Spleen (tissue), 11 donors: ENCODE results near the gene TUBB1. TPM values are rescaled to one million over a fixed set of nuclear protein-coding genes. Genes with fewer than 3 reads are reported as not detected.

ENCODE experiments used
- DNase-seq: peaks from one replicate; pipeline ENCODE4 v3.0.0-alpha.2; 2020
- H3K27ac ChIP-seq, 8 donors: fragments of 200-600 bp; sonication (generic) in 7 of 8; 1 replicate in 4 of 8; 2 replicates in 4 of 8; pipeline versions ENCODE4 v1.5.0 to v1.8.0; 2016 to 2021; ENCODE audit warnings: inconsistent platforms in 4 of 8, mild to moderate bottlenecking in 4 of 8, moderate library complexity in 1 of 8
- H3K27me3 ChIP-seq, 7 donors: fragments of 200-600 bp; sonication (generic) in 6 of 7; replicated peaks in 1 of 7; 1 replicate in 4 of 7; 2 replicates in 3 of 7; pipeline versions ENCODE4 v1.5.0 to v1.8.0; 2016 to 2021; ENCODE audit warnings: inconsistent platforms in 3 of 7, mild to moderate bottlenecking in 1 of 7
- H3K36me3 ChIP-seq, 6 donors: fragments of 200-600 bp; sonication (generic) in 5 of 6; 1 replicate in 4 of 6; 2 replicates in 2 of 6; pipeline versions ENCODE4 v1.5.0 to v1.8.0; 2016 to 2021; ENCODE audit warnings: inconsistent platforms in 2 of 6
- H3K4me1 ChIP-seq, 6 donors: fragments of 200-600 bp; sonication (generic) in 5 of 6; 1 replicate in 3 of 6; 2 replicates in 3 of 6; pipeline versions ENCODE4 v1.5.0 to v1.8.0; 2016 to 2021; ENCODE audit warnings: inconsistent platforms in 3 of 6
- H3K4me3 ChIP-seq, 8 donors: fragments of 200-600 bp; sonication (generic) in 7 of 8; 1 replicate in 4 of 8; 2 replicates in 4 of 8; pipeline versions ENCODE4 v1.5.0 to v1.8.0; 2016 to 2021; ENCODE audit warnings: inconsistent platforms in 4 of 8, mild to moderate bottlenecking in 4 of 8, moderate library complexity in 2 of 8
- H3K9me3 ChIP-seq, 8 donors: fragments of 200-600 bp; sonication (generic) in 7 of 8; 1 replicate in 4 of 8; 2 replicates in 4 of 8; pipeline versions ENCODE4 v1.5.0 to v1.8.0; 2016 to 2021; ENCODE audit warnings: inconsistent platforms in 4 of 8
- POLR2A ChIP-seq, 3 donors: fragments of 450-650 bp; IDR thresholded peaks; one replicate each; pipeline ENCODE4 v1.5.1; 2017; ENCODE audit warnings: antibody characterized with exemption in 3 of 3, mild to moderate bottlenecking in 1 of 3
- POLR2AphosphoS5 ChIP-seq, 3 donors: sonication (generic); formaldehyde crosslinking; IDR thresholded peaks; one replicate each; pipeline ENCODE4 v1.5.1; 2017; ENCODE audit warnings: antibody characterized with exemption in 3 of 3
- WGBS, 5 donors: extraction: QIAGEN DNeasy Blood & Tissue Kit in 3 of 5; methylation state at CpG; one replicate each; pipeline versions ENCODE4 v1.1.5 to v1.1.7; 2013 to 2018; 5-methylcytosine and 5-hydroxymethylcytosine counted together
- intact Hi-C: fragments of 100-400 bp; cut with DNase I; formaldehyde crosslinking; loops from one replicate; pipeline ENCODE4 v1.15.0; 2023; ENCODE audit warnings: low total_unique reads
- polyA plus RNA-seq, 3 donors: library from polyadenylated mRNA; stranded (reverse); fragments of 200-250 nt; gene quantifications; one replicate each; pipeline ENCODE4 v1.2.1, GENCODE V29; 2013
- total RNA-seq, 7 donors: library from RNA; depleted of rRNA in 3 of 7; stranded (reverse); fragments of >200 nt in 3 of 7; fragmentation: NEBNext Ultra II Directional in 4 of 7; extraction: Animal tissue kit (Norgen Biotek cat#: 25700) in 4 of 7; gene quantifications; one replicate each; pipeline versions ENCODE4 v1.1.0 to v1.2.1, GENCODE V29; 2016 to 2021
- TF ChIP-seq, protein P1 (sequence below), 11 experiments: fragments of 200-600 bp in 7 of 11; fragments of 450-650 bp in 4 of 11; sonication (generic) in 4 of 11; IDR thresholded peaks in 8 of 11; conservative IDR thresholded peaks in 3 of 11; 1 replicate in 7 of 11; 2 replicates in 4 of 11; pipeline versions ENCODE4 v1.4.0 to v1.8.0; 2016 to 2021; ENCODE audit warnings: antibody characterized with exemption in 11 of 11, inconsistent platforms in 4 of 11, mild to moderate bottlenecking in 1 of 11
- donor health status: healthy with polysubstance abuse.
- donor health status: DM: no; HTN: no; CAD: no; lungs with moderate emphysema.
- donor health status: DM: no; HTN: no; CAD: no.
- donor health status: Bipolar disorder and iron deficiency.
- donor health status: healthy.
- donor health status: DM: no; HTN: no; CAD: no.
- donor health status: DM: yes; HTN: yes; CAD: no.

The TUBB1 gene
- total and polyA plus RNA-seq, 10 donors, result 0.63 to 34.3 (median 19.7) TPM

DNA sequence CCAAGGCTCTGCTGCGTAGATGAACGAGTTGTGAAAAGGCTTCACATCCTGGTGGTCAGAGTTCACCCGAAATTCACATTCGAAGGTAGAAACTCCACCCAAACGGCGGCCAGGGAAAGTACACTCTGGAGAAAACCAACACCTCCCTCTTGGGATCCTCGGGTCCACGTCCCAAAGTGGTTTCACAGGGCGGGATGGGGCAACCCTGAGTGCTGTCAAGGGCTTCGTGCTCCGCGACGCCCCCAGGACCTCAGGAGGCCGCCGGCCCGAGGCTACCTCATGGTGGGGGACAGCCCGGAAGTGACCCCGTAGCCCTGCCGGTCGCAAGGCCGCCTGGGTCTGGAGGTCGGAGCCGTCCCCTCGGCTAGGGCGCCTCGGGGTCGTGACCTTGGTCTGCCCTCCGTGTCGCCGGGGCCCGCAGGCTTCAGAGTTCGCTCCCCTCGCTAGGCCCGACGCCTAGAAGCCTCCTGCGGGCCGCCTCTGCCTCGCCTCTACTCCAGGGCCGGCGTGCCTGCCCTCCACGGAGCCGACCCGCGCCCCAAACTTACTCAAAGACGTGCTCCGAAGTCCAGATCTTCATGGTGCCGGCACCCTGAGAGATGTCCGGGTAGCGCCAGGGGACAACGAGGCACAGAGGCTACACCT is 23.0 kb downstream of the TUBB1 start, which contains the start of gene PRELID3B:
Gene PRELID3B (minus strand): TSS at position 636 of the 645 bp plus-strand sequence. CDS start 56 bp downstream, at position 580.
- intact Hi-C loops, result loop anchor here (10.0 kb wide), 1 partner anchor 157 kb away; no protein-coding TSS in a partner anchor
- Histone ChIP-seq H3K4me1 (peaks cover 19 to 74% (median 58%) of the 10 kb centered on the region in 6 donors), H3K27me3 (no peaks in the 10 kb centered on the region), H3K27ac (peak within 1 kb of the TSS; percentile 80 to 94 (median 88)), H3K36me3 (peaks cover 0 to 24% (median 11%) of the 10 kb centered on the region in 6 donors), H3K9me3 (no peaks in the 10 kb centered on the region), H3K4me3 (peak within 1 kb of the TSS; percentile 71 to 95 (median 88))
- peak in 1 of 3 donors; percentile 84 for TF ChIP-seq POLR2AphosphoS5 (IDR thresholded peaks at IDR 0.05)
- TF ChIP-seq, protein P1, sequence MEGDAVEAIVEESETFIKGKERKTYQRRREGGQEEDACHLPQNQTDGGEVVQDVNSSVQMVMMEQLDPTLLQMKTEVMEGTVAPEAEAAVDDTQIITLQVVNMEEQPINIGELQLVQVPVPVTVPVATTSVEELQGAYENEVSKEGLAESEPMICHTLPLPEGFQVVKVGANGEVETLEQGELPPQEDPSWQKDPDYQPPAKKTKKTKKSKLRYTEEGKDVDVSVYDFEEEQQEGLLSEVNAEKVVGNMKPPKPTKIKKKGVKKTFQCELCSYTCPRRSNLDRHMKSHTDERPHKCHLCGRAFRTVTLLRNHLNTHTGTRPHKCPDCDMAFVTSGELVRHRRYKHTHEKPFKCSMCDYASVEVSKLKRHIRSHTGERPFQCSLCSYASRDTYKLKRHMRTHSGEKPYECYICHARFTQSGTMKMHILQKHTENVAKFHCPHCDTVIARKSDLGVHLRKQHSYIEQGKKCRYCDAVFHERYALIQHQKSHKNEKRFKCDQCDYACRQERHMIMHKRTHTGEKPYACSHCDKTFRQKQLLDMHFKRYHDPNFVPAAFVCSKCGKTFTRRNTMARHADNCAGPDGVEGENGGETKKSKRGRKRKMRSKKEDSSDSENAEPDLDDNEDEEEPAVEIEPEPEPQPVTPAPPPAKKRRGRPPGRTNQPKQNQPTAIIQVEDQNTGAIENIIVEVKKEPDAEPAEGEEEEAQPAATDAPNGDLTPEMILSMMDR (IDR thresholded peaks at IDR 0.05 in 8 of 11, conservative IDR thresholded peaks at IDR 0.05 in 3 of 11), result no peak
- TF ChIP-seq POLR2A (IDR thresholded peaks at IDR 0.05), result no peak
- WGBS, 5 donors, result 4% methylated on average over 16 to 50 of the region's 50 CpGs
- no peak for DNase-seq

DNA sequence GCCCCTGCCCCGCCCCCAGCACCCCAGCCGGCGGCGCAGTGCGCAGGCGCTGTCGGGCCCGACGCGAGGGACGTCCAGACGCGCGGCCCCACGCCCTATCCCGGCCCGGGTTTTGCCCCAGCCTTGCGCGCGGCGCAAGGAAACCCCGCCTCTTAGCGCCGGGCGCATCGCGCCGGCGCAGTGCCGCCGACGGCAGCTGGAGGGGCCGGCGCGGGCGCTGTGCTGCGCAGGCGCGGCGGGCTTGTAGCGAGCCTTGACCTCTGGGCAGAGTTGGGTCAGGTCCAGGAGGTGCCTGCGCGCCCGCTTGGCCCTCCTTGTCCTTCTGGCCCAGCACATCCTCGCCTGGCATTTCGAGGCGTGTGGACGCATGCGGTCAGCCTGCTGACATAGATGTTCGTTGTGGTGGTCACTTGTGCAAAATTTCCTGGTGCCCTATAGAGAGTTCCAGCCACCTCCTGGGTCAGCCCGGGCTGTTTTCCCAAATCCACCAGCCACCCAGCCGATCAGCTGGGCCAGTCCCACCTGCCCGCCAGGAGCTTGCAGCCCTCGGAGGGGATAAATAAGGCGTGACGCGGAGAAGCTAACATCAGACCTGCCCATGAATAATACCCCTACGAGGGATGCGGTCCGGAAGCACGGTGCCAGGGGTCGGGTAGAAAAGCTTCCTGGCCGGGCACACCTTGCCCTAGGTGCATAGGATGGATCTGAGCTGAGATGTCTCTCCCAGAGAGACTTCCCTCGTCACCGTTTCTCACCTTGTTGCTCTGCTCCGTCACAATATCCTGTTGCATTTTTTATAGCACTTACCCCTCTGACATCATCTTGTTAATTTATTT is 23.8 kb downstream of the TUBB1 start:
- Histone ChIP-seq H3K4me1 (peaks cover 19 to 67% (median 56%) of the 10 kb centered on the region in 6 donors), H3K9me3 (no peaks in the 10 kb centered on the region), H3K36me3 (peaks cover 0 to 17% (median 3%) of the 10 kb centered on the region in 6 donors), H3K27ac (peak overlapping the region; percentile 80 to 94 (median 88)), H3K27me3 (no peaks in the 10 kb centered on the region), H3K4me3 (peak overlapping the region; percentile 71 to 95 (median 88))
- TF ChIP-seq POLR2AphosphoS5 (IDR thresholded peaks at IDR 0.05) (peak; percentile 79 to 88 (median 87)), POLR2A (IDR thresholded peaks at IDR 0.05) (peak in 1 of 3 donors; percentile 19)
- TF ChIP-seq, protein P1 (IDR thresholded peaks at IDR 0.05 in 8 of 11, conservative IDR thresholded peaks at IDR 0.05 in 3 of 11), result peak in 6 of 11 experiments; percentile 15 to 65 (median 40)
- intact Hi-C loops, result loop anchor here (10.0 kb wide), 1 partner anchor 158 kb away; no protein-coding TSS in a partner anchor
- DNase-seq, result peak; percentile 99
- WGBS, 5 donors, result 14 to 58% (median 15%) methylated on average over 17 to 66 of the region's 66 CpGs

DNA sequence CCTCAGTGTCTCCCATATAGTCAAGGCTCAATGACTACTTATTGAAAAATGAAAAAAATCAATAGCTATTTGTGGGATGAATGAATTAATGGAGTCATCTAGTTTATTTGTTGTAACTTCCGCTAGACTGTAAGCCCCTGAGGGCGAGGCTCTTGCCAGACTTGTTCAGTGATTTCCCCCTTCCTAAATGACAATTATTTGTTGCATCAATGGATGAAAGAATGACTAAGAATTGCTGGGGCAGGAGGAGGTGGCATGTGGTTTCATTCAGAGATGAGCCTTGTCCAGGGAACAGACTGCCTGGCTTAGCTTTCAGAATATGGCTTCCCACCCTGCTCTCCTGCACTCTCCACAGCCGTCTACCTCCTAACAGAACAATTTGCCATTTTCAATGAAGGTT is 24.5 kb downstream of the TUBB1 start:
- H3K27ac ChIP-seq, result peak overlapping the region in 7 of 8 donors; percentile 10 to 94 (median 88)
- no peaks in the 10 kb centered on the region for H3K9me3 ChIP-seq
- H3K4me1 ChIP-seq, result peaks cover 19 to 60% (median 50%) of the 10 kb centered on the region in 6 donors
- no peak for TF ChIP-seq POLR2AphosphoS5 (IDR thresholded peaks at IDR 0.05)
- TF ChIP-seq POLR2A (IDR thresholded peaks at IDR 0.05), result no peak
- TF ChIP-seq, protein P1 (IDR thresholded peaks at IDR 0.05 in 8 of 11, conservative IDR thresholded peaks at IDR 0.05 in 3 of 11), result no peak
- H3K4me3 ChIP-seq, result peak overlapping the region in 1 of 8 donors; percentile 95
- intact Hi-C loops, result loop anchor here (10.0 kb wide), 1 partner anchor 159 kb away; no protein-coding TSS in a partner anchor
- 60 to 70% (median 62%) methylated on average over 3 of the region's 3 CpGs for WGBS, 5 donors
- DNase-seq, result no peak
- H3K27me3 ChIP-seq, result no peaks in the 10 kb centered on the region
- peaks cover 0 to 13% (median 0%) of the 10 kb centered on the region in 6 donors for H3K36me3 ChIP-seq
